ENCODE data around the gene LAPTM5.

Gene LAPTM5

DNA sequence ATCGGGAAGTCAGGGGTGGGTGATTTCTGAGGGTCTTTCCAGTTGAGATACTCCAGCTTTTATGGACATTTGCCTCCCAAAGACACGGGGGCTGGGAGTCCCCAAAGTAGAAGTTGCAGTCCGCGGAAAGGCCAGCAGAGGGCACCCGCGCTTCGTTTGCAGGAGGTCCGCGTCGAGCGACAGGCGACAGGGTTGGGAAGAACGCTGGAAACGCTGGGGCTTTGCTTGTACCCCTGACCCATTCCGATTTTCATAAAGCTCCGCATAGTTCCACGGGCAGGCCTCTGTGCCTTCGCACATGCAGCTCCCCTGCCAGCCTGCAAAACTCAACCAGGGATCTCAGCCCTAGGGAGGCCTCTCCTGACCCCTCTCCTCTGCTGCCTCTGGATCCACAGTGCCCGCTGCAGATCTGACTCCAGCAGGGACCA is 44.2 kb upstream of the LAPTM5 start:
- TF ChIP-seq CTCF (IDR thresholded peaks at IDR 0.05; ENCODE audit: low read depth, low read length), result peak; percentile 95
- DNase-seq (ENCODE audit: extremely low read depth, low read depth), result no peak

DNA sequence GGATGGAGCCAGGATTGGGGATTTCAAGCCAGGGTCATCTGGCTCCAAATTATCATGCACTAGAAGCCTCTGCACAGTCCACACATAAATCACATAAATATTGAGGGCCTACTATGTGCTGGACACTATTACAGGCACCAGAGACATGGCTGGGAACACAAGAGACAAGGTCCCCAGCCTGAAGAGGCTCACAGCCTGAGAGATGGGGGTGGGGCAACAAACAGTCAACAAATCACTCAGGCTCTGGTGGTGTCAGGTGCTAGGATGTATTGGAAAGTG is 41.6 kb upstream of the LAPTM5 start:
- no peak for DNase-seq (ENCODE audit: extremely low read depth, low read depth)
- no peak for TF ChIP-seq CTCF (IDR thresholded peaks at IDR 0.05; ENCODE audit: low read depth, low read length)

GRCh38 chr1:30798389-30799232 is 41.0 kb upstream of the LAPTM5 start:
- TF ChIP-seq CTCF (IDR thresholded peaks at IDR 0.05; ENCODE audit: low read depth, low read length), result no peak
- DNase-seq (ENCODE audit: extremely low read depth, low read depth), result no peak

GRCh38 chr1:30795026-30795425 is 37.5 kb upstream of the LAPTM5 start:
- no peak for TF ChIP-seq CTCF (IDR thresholded peaks at IDR 0.05; ENCODE audit: low read depth, low read length)
- DNase-seq (ENCODE audit: extremely low read depth, low read depth), result no peak

DNA sequence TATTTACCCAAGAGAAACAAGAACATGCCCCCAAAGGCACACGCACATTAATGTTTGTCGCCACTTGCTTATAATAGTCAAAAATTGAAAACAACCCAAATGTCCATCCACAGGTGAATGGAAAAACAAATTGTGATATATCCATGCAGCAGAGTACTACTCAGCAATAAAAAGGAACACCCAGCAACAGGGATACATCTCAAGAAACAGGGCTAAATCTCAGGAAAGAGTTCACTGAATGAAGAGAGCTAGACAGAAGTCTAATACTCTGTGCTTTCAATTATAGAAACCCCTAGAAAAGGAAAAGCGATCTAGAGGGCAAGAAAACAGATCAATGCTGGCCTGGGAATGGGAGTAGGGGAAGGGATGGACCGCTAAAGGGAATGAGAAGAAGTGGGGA is 36.7 kb upstream of the LAPTM5 start:
- no peak for TF ChIP-seq CTCF (IDR thresholded peaks at IDR 0.05; ENCODE audit: low read depth, low read length)
- no peak for DNase-seq (ENCODE audit: extremely low read depth, low read depth)

DNA sequence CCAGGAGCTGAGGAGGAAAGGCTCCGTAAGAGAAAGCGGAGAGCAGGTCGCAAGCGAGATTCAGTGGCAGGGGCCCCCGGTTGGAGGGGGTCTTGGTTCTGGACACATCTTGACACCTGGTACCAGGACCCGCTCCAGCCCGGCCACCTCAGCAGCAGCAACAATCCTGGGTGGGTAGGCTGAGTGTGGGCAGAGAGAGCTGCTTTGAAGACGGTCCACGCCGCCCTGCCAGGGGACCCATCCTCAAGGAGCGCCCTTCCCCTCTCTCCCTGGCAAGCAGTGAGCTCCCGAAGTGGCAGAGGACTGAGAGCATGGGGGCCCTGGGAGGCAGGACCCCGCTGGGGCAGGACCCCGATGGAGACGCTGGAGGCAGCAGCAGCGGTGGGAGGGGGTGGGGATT is 35.6 kb upstream of the LAPTM5 start:
- DNase-seq (ENCODE audit: extremely low read depth, low read depth), result no peak
- TF ChIP-seq CTCF (IDR thresholded peaks at IDR 0.05; ENCODE audit: low read depth, low read length), result no peak

GRCh38 chr1:30791868-30792267 is 34.3 kb upstream of the LAPTM5 start:
- no peak for DNase-seq (ENCODE audit: extremely low read depth, low read depth)

More at GRCh38 chr1:30791868-30792267, 34.3 kb upstream of the LAPTM5 start:
- no peak for TF ChIP-seq CTCF (IDR thresholded peaks at IDR 0.05; ENCODE audit: low read depth, low read length)

All from AG09319 (cell line).